GM21576 (cell line): ENCODE data around the gene YIPF2.

Experiments used
- ATAC-seq: cut with Tn5 transposase; IDR thresholded peaks from one replicate; pipeline ENCODE4 v1.9.1; 2021; ENCODE audit warnings: mild to moderate bottlenecking, moderate library complexity; ENCODE audit not compliant: unreplicated experiment

The YIPF2 gene

DNA sequence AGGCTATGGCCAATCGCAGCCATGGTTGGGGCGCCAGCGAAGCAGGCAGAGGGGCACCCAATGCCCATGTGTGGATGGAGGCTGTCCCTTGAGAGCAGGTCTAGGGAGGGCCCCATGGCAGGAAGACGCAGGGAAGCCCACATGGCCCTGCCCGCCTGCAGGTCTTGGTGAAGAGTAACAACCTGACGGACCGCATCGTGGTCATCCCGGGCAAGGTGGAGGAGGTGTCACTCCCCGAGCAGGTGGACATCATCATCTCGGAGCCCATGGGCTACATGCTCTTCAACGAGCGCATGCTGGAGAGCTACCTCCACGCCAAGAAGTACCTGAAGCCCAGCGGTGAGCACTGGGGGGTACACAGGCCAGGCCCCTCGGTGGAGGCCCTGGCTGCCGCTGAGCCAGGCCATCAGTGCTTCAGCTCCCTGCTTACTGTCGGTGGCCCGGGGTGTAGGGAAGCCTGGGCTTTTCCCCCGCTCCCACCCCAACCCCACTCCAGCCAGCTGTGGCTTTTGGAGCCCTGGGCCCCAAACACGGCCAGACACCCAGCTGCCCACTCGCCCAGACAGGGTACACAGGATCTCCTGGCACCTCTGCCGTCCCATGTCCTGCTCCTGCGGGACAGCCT lies 14.6 kb downstream of the YIPF2 start:
- no peak for ATAC-seq

GRCh38 chr19:10912619-10913018 lies 15.8 kb downstream of the YIPF2 start:
- ATAC-seq, result no peak

- ATAC-seq, result no peak
These were observed 16.7 kb downstream of the YIPF2 start for GRCh38 chr19:10911579-10912363.

- ATAC-seq, result no peak
These were observed 20.0 kb downstream of the YIPF2 start for GRCh38 chr19:10908380-10908960.

- no peak for ATAC-seq
These were observed 20.5 kb downstream of the YIPF2 start for GRCh38 chr19:10907925-10908324.

DNA sequence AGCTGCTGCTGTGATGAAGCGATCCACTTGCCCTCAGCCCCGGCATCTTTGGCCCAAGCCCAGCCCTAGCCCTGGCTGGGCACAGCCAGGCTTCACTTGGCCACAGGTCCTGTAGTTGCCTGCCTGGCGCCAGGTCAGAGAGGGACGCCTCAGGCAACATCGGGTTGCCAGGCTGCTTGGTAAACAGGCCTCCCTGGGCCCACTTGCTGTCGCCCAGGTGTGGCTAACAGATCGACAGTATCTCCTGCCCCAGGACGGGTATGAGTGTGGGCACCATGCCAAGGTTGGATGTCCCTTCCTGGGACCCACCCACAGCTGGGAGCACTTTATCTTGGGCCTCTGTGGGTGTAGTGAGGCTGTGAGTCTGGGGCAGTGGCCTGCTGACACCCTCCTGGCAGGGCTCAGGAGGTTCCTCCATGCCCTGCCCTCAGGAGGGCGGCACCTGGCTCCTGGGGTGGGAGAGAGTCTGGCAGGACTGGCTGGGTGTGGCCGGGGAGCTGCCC lies 29.2 kb downstream of the YIPF2 start:
- ATAC-seq, result no peak

- ATAC-seq, result no peak
These were observed 29.8 kb downstream of the YIPF2 start for GRCh38 chr19:10898633-10899032.

DNA sequence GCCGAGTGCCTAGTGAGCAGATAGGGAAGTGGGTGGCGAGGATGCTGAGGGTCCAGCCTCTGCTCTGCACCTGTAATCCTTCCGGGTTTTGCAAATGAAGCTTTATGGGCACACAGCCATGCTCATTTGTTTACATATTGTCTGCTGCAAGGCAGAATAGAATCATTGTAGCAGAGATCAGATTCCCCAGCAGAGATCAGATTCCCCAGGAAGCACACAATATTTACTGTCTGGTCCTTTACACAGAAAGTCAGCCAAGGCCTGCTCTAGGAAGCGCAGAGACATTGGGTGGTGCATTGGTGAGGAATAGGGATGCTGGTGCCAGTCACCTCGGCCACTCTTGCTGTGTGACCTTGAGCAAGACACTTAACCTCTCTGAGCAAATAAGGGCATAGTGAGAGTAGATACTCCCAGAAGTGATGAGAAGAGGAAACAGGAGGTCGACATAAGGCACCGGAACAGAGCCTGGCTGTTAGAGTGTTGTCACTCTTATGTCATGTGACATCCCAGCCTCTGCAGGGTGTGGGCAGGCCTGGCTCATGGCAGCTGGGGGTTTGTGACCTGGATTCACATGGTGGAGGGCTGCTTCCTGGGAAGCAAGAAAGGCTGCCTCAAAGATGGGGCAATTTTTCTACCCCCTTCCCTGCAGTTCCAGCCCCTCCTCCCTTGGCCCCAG lies 31.4 kb downstream of the YIPF2 start:
- ATAC-seq, result no peak

DNA sequence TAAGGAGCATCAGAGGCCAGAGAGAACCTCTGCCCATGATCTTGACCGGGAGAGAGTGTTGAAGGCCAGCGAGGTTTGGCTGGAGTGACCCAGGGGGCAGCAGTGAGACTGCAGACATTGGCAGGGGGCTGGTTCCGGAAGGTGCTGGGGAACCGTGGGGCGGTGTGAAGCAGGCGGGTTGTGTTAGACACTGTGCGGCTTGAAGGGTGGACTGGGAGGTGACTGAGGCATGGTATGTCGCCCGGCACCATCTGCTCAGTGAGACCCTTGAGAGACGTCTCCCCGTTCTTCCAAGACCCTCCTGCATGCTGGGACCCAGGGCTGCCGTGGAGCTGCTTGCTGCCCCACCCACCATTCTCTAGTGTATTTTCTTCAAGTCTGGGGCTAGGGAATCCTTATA lies 32.5 kb downstream of the YIPF2 start:
- ATAC-seq, result no peak

DNA sequence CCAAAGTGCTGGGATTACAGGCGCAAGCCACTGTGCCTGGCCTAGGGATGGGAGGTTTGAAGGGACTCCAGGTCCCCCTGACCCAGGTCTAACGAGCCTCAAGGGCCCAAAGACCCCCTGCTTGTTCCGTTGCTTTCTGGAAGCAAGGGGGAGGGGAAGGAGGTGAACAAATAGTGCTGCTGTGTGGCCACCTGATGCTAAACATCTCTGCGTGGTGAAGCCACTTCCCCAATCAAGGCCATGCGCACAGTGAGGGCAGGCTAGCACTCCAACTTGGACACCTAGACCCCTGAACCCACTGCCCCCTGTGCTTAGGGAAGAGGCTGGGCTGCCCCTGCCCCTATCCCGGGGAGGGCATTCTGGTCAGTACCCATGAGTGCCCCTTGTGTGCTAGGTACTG lies 33.1 kb downstream of the YIPF2 start:
- ATAC-seq, result no peak

- ATAC-seq, result no peak
These were observed 33.6 kb downstream of the YIPF2 start for GRCh38 chr19:10894911-10895213.

DNA sequence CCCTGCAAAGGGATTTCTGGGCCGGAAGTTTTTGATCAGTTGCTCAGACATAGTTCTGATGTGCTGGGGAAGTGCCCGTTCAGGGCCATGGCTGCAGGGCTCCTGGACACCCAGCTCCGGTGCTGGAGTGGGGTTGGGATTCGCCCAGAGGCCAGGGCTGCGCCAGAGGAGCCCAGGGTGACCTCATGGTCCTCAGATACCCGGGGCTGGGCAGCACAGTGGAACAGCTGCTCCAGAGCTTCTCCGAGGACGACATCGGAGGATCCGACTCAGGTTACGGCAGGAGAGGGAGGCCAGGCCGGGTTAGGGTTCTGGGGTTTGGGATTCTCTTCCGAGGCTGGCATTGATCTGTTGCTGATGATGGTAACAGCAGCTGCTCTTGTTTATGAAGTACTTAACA lies 36.2 kb downstream of the YIPF2 start:
- no peak for ATAC-seq

GRCh38 chr19:10891405-10892086 lies 36.9 kb downstream of the YIPF2 start:
- ATAC-seq, result no peak

DNA sequence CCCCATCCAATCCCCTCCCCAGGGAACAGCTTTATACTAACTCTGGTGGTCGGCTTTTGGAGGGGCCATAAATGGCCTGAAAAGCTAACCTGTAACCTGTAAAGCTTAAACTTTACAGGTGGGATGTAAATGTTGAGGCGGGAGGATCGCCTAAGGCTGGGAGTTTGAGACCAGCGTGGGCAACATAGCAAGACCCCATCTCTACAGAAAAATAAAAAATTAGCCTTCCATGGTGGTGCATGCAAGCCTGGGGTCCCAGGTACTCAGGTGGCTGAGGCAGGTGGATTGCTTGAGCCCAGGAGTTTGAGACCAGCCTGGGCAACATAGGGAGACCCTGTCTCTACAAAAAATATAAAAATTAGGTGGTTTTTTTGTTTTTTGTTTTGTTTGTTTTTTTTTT lies 38.6 kb downstream of the YIPF2 start:
- ATAC-seq, result no peak

DNA sequence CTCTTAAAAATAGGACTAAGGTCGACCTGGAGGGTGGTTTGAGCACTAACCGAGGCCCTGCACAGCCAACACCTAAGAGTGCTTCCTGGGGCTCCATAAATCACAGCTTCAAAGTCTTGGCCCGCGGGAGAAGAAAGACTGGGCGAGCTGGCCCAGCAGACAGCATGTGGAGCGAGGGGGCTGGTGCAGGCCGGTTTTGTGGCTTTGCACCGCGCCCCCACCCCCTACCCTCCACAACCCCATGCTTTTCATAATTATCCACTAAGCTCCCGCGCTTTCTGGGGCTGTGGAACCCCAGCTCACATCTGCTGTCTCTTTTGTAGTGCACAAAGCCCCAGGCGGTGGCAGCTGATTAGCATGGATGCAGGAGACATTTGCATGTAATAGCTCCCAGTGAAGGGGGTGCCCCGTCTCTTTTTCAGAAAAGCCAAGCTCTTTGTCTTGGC lies 40.0 kb downstream of the YIPF2 start:
- no peak for ATAC-seq

DNA sequence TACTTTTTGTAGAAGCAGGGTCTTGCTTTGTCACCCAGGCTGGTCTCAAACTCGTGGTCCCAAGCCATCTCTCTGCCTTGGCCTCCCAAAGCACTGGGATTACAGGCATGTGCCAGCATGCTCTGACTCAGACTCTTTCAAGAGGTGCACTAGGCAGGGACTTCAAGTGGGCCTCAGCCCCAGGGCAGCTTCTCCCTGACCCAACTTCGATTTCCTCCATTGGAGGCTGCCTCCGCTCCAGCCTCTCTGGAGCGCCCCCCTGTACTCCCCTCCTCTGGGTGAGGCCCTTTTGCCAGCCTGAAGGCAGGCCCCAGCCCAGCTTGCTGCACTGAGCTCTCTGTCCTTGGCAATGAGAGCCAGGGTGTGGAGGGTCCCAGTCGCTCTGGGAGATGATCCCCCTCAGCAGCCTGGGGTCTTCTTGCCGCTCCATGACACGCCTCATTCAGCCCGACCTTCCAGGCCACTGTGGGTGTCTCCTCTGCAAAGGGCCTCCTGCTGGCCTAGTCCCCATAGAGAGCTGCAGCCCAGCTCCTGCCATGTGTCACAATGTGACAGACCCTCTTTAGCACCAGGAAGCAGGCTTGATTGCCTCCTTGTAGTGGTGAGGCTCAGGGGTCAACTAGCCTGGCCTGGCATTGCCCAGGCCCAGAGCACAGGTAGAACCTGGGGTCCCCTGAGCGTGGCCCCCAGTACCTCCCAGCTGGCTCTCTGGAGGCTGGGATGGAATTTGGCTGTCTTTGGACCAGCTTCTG lies 40.6 kb downstream of the YIPF2 start:
- no peak for ATAC-seq

DNA sequence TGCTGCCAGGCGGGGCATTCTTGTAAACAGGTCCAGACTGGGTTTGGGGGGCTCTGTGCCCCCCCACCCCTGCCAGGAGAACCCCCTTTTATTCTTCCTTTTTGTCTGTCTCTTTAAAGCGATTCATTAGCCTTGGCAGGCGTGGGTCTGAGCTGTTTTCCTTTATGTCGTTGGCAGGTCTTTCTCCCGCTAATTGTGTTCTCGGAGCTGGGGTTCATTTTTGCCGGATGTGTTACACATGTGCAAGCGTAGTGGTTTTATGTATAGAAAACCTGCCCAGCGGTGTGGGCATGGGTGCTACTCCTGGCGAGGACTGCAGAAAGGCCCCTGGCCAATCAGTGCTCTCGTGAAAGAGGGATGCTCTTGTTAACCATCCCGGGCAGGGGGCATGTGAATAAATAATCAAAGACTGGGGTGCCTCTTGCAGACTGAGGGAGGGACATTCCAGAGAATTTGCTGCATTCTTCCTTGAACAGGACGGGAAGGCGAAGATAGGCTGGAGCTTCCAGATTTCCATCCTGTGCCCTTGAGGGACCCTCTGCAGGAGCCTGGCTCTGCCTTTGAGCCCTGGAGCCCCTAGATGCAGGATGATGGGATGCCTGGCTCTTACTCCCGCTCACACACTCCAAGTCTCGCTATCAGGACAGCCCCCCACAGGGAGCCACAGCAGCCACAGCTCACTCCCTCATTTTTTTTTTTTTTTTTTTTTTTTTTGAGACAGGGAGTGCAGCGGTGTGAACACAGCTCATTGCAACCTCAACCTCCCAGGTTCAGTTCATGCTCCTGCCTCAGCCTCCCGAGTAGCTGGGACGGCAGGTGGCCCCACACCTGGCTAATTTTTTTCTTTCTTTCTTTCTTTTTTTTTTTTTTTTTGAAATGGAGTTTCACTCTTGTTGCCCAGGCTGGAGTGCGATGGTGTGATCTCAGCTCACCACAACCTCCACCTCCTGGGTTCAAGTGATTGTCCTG lies 43.0 kb downstream of the YIPF2 start:
- no peak for ATAC-seq

GRCh38 chr19:10884274-10884673 lies 44.2 kb downstream of the YIPF2 start:
- ATAC-seq, result no peak

DNA sequence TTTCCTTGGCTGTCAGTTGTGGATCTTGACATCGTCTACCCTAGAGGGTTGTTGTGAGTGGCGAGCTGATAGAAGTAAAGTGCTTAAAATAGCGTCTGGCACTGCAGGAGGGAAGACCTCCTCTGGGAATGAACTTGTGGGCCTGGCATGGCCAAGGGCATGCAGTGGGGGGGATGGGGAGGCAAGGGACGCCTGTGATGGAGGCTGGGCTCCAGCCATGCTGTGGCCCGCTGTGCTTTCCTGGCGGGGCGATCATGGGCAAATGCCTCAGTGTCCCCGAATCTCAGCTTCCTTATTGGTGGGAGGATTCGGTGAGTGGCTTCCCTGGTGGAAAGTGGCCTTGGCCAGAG lies 46.4 kb downstream of the YIPF2 start:
- ATAC-seq, result no peak
